PC-3 (cell line): ENCODE measurements around the gene CTSW. TPM values are rescaled to one million over a fixed set of nuclear protein-coding genes. Genes with fewer than 3 reads are reported as not detected.

Source experiments
- ATAC-seq: fragments of 200-7000 bp; cut with Tn5 transposase; 2 replicates; pipeline ENCODE4 v1.9.1; 2020; ENCODE audit warnings: mild to moderate bottlenecking, moderate library complexity
- BruUV-seq: library from RNA; stranded (reverse); fragments of 400-500 nt; replicated peaks from 2 replicates; lab custom pipeline; 2021; lab: Mats Ljungman, UMichigan
- CTCF ChIA-PET: fragments of 300-600 bp; sonication (Branson Sonifier 250); formaldehyde crosslinking; loops from one replicate; lab custom pipeline; 2022; ENCODE audit warnings: antibody characterized with exemption; lab: Charles Lee
- POLR2A ChIA-PET: fragments of 300-600 bp; sonication (Branson Sonifier 250); formaldehyde crosslinking; loops from one replicate; lab custom pipeline; 2022; ENCODE audit warnings: antibody characterized with exemption; ENCODE audit not compliant: unreplicated experiment; lab: Charles Lee
- DNase-seq: peaks from one replicate; pipeline ENCODE4 v3.0.0-alpha.2; 2015
- H2AFZ ChIP-seq: fragments of 300-600 bp; sonication (generic); 2 replicates; pipeline ENCODE4 v1.6.0; 2016; ENCODE audit warnings: antibody characterized with exemption, low read length
- H3F3A ChIP-seq: fragments of 300-600 bp; sonication (generic); one replicate; pipeline ENCODE4 v1.6.0; 2017; ENCODE audit warnings: antibody characterized with exemption, low read length, control low read depth, mild to moderate bottlenecking; ENCODE audit not compliant: unreplicated experiment
- H3K27ac ChIP-seq: fragments of 300-600 bp; sonication (generic); 2 replicates; pipeline ENCODE4 v1.5.1; 2016; ENCODE audit warnings: mild to moderate bottlenecking, low read length
- H3K27me3 ChIP-seq: fragments of 300-600 bp; sonication (generic); 2 replicates; pipeline ENCODE4 v1.6.1; 2016; ENCODE audit warnings: low read length, mixed read lengths
- H3K36me3 ChIP-seq: fragments of 300-600 bp; sonication (generic); 2 replicates; pipeline ENCODE4 v1.6.1; 2016; ENCODE audit warnings: low read depth, mixed run types, low read length, mixed read lengths
- H3K4me1 ChIP-seq: fragments of 300-600 bp; sonication (generic); 2 replicates; pipeline ENCODE4 v1.5.1; 2016; ENCODE audit warnings: low read length; ENCODE audit not compliant: insufficient read depth
- H3K4me2 ChIP-seq: fragments of 300-600 bp; sonication (generic); 2 replicates; pipeline ENCODE4 v1.6.0; 2016; ENCODE audit warnings: low read length
- H3K4me3 ChIP-seq: fragments of 300-600 bp; sonication (generic); 2 replicates; pipeline ENCODE4 v1.5.1; 2016; ENCODE audit warnings: mild to moderate bottlenecking, low read length, mixed read lengths
- H3K79me2 ChIP-seq: fragments of 300-600 bp; sonication (generic); 2 replicates; pipeline ENCODE4 v1.6.1; 2017; ENCODE audit warnings: low read length, mixed read lengths
- H3K9ac ChIP-seq: fragments of 300-600 bp; sonication (generic); 2 replicates; pipeline ENCODE4 v1.6.0; 2016; ENCODE audit warnings: mild to moderate bottlenecking, low read length
- H3K9me2 ChIP-seq: fragments of 300-600 bp; sonication (generic); replicated peaks from 2 replicates; pipeline ENCODE4 v1.6.1; 2016; ENCODE audit warnings: mixed run types, low read length, mixed read lengths
- H3K9me3 ChIP-seq: fragments of 300-600 bp; sonication (generic); 2 replicates; pipeline ENCODE4 v1.6.1; 2016; ENCODE audit warnings: low read length, mixed read lengths
- H4K20me1 ChIP-seq: fragments of 300-600 bp; sonication (generic); 2 replicates; pipeline ENCODE4 v1.6.1; 2016; ENCODE audit warnings: low read length, mixed read lengths
- EZH2 ChIP-seq: fragments of 300-600 bp; sonication (generic); IDR thresholded peaks from one replicate; pipeline ENCODE4 v1.6.1; 2017; ENCODE audit warnings: antibody characterized with exemption, mild to moderate bottlenecking, low read length; ENCODE audit not compliant: unreplicated experiment
- EZH2phosphoT487 ChIP-seq: fragments of 300-600 bp; sonication (generic); IDR thresholded peaks from 2 replicates; pipeline ENCODE4 v1.6.1; 2018; ENCODE audit warnings: mild to moderate bottlenecking, antibody characterized with exemption, low read length, borderline replicate concordance
- intact Hi-C: fragments of 100-400 bp; cut with micrococcal nuclease; formaldehyde crosslinking; loops from 2 replicates; pipeline ENCODE4 v1.9.0; 2023
- total RNA-seq: library from RNA; depleted of rRNA; stranded (reverse); fragments of >200 nt; gene quantifications from 2 replicates; pipeline ENCODE4 v1.2.3, GENCODE V29; 2014
- TF ChIP-seq, protein P1 (sequence below): fragments of 300-600 bp; sonication (generic); conservative IDR thresholded peaks from 2 replicates; pipeline ENCODE4 v1.5.1; 2017; ENCODE audit warnings: antibody characterized with exemption, low read depth, mild to moderate bottlenecking, low read length

Gene CTSW
- total RNA-seq, 1 experiment from 2014 or later: 0.11 TPM

DNA sequence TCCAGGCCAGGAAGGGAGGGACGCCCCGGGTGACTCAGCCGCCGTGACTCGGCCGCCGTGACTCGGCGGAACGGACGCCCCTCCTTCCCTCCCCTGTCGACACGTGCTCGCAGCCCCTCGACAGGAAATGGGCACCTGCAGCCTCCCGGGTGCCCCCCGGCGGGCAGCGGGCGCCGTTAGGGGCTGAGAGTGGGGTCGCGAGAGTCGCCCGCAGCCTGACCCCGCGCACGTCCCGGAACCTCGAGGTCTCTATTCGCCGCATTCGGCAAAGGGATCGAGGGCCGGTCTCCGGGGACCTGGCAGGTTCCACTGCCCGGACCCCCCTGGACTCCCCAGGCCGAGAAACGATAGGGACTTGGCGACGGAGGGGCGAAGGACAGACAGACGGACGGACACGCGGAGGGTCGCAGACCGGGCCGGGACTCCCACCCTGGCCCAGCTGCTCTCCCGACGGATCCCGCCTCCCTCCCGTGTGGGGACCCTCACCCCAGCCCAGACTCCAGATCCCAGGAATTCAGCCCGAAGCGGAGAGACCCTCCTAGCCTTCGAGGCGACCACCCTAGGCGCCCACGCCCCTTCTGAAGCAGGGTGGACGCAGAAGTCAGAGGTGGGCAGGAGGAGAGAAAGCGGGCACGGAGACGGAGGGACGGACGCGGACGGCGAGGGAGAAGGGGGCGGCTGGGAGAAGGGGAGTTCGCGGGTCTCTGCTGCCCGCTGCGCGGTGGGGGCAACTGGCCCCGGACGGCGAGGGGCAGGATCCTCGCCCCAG is 19.9 kb downstream of the CTSW start:
- H3K4me3 ChIP-seq: peak overlapping the region; percentile 78
- no peaks in the 10 kb centered on the region for H3K9me2 ChIP-seq
- POLR2A ChIA-PET: interaction anchor here (0.6 to 2.9 kb wide), 6 partner anchors 8 to 38 kb away, joined by 3 to 31 read pairs (median 13); partner anchors contain the start of gene CCDC85B
- intact Hi-C loops: loop anchor here (1.0 kb wide), 1 partner anchor 12 kb away; no protein-coding TSS in a partner anchor
- H2AFZ ChIP-seq: no peak overlapping the region
- peaks cover 36% of the 10 kb centered on the region for H3F3A ChIP-seq
- ATAC-seq: peak; percentile 6
- no peaks in the 10 kb centered on the region for H3K27me3 ChIP-seq
- H3K9ac ChIP-seq: peak overlapping the region; percentile 98
- H3K4me1 ChIP-seq: peaks cover 57% of the 10 kb centered on the region
- H3K79me2 ChIP-seq: peaks cover 94% of the 10 kb centered on the region
- CTCF ChIA-PET: interaction anchor here (0.9 kb wide), 1 partner anchor 16 kb away, joined by 3 read pairs; no protein-coding TSS in a partner anchor
- TF ChIP-seq EZH2phosphoT487: no peak
- TF ChIP-seq, protein P1, sequence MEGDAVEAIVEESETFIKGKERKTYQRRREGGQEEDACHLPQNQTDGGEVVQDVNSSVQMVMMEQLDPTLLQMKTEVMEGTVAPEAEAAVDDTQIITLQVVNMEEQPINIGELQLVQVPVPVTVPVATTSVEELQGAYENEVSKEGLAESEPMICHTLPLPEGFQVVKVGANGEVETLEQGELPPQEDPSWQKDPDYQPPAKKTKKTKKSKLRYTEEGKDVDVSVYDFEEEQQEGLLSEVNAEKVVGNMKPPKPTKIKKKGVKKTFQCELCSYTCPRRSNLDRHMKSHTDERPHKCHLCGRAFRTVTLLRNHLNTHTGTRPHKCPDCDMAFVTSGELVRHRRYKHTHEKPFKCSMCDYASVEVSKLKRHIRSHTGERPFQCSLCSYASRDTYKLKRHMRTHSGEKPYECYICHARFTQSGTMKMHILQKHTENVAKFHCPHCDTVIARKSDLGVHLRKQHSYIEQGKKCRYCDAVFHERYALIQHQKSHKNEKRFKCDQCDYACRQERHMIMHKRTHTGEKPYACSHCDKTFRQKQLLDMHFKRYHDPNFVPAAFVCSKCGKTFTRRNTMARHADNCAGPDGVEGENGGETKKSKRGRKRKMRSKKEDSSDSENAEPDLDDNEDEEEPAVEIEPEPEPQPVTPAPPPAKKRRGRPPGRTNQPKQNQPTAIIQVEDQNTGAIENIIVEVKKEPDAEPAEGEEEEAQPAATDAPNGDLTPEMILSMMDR: no peak
- TF ChIP-seq EZH2: no peak
- peak overlapping the region; percentile 96 for H3K27ac ChIP-seq
- H3K36me3 ChIP-seq: peaks cover 48% of the 10 kb centered on the region
- no TSS peak for BruUV-seq
- DNase-seq: peak; percentile 91
- H3K4me2 ChIP-seq: peak overlapping the region; percentile 96
- no peaks in the 10 kb centered on the region for H3K9me3 ChIP-seq
- H4K20me1 ChIP-seq: peaks cover 46% of the 10 kb centered on the region

DNA sequence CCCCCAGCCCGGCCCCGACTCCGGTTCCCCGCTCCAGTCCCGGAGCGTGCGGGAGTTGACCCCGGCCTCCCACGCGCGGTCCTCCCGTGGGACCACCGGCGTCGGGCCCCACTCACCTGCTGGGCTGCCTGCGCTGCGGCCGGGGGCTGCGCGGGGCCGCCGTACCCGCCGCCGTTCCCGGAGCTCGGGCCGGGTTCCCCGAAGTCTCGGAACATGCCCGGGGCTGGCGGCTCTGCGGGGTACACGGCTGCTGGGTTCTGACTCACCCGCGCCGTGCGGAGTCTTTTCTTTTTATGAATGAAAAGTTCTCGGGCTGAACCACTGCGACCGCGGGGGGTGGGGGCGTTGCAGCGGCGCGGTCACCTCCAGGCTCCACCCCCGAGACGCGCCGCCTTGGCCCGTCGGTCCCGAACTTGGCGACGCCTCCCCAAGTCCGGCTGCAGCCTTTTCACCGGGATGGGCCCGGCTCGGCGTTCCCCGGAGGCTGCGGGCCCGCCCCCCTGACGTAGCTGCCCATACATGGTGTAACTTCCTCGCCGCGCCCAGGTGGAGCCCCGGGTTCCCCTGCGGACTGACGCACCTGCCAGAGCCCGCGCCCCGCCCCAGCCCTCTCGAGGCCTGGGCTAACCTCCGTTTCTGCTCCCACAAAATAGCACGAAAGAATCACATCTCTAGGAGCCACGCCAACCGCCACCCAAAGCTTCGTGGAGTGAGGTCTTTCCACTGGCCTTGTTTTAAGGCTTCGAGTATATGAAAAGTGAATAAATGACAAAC is 20.7 kb downstream of the CTSW start, which contains the start of gene FOSL1:
TSS of gene FOSL1 (minus strand) at position 264 of the 774 bp plus-strand sequence. CDS start at position 215, 49 bp downstream.
- peaks cover 46% of the 10 kb centered on the region for H3K36me3 ChIP-seq
- DNase-seq (peak; percentile 99), ATAC-seq (peak; percentile 66)
- intact Hi-C loops: loop anchor here (1.0 kb wide), 1 partner anchor 11 kb away; no protein-coding TSS in a partner anchor
- no peak within 1 kb of the TSS for H2AFZ ChIP-seq
- H3K79me2 ChIP-seq: peaks cover 87% of the 10 kb centered on the region
- ChIA-PET CTCF (interaction anchor here (0.6 to 1.0 kb wide), 5 partner anchors 9 to 18 kb away, joined by 3 to 24 read pairs (median 3); partner anchors contain the start of gene FIBP), POLR2A (interaction anchor here (0.5 to 2.9 kb wide), 14 partner anchors 9 to 872 kb away, joined by 3 to 31 read pairs (median 6); partner anchors contain the start of genes CCDC85B, FIBP, MUS81 and NEAT1)
- H3K27me3 ChIP-seq: no peaks in the 10 kb centered on the region
- H3K4me1 ChIP-seq: peaks cover 55% of the 10 kb centered on the region
- H3K9ac ChIP-seq: peak within 1 kb of the TSS; percentile 98
- TF ChIP-seq EZH2 (no peak), EZH2phosphoT487 (no peak)
- TF ChIP-seq, protein P1: no peak
- peak within 1 kb of the TSS; percentile 96 for H3K27ac ChIP-seq
- peaks cover 31% of the 10 kb centered on the region for H3F3A ChIP-seq
- H3K4me3 ChIP-seq: peak within 1 kb of the TSS; percentile 78
- H3K9me3 ChIP-seq: no peaks in the 10 kb centered on the region
- H3K4me2 ChIP-seq: peak within 1 kb of the TSS; percentile 96
- no TSS peak for BruUV-seq
- peaks cover 43% of the 10 kb centered on the region for H4K20me1 ChIP-seq
- H3K9me2 ChIP-seq: no peaks in the 10 kb centered on the region
